Measurements from ENCODE around the gene SLC24A3.

DNA sequence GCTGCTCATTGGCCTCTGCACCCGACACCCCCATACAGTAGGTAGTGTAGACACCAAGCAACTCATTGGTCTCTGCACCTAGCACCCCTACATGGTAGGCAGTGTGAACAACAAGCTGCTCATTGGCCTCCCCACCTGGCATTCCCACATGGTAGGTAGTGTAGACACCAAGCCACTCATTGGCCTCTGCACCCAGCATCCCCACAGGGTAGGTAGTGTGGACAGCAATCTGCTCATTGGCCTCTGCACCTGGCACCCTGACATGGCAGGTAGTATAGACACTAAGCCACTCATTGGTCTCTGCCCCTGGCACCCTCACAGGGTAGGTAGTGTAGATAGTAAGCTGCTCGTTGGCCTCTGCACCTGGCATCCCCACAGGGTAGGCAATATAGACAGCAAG lies 226.0 kb downstream of the SLC24A3 start:
- no peak for TF ChIP-seq POLR2A (IDR thresholded peaks at IDR 0.05; ENCODE audit: extremely low read depth, insufficient read length)
- TF ChIP-seq, protein P1, sequence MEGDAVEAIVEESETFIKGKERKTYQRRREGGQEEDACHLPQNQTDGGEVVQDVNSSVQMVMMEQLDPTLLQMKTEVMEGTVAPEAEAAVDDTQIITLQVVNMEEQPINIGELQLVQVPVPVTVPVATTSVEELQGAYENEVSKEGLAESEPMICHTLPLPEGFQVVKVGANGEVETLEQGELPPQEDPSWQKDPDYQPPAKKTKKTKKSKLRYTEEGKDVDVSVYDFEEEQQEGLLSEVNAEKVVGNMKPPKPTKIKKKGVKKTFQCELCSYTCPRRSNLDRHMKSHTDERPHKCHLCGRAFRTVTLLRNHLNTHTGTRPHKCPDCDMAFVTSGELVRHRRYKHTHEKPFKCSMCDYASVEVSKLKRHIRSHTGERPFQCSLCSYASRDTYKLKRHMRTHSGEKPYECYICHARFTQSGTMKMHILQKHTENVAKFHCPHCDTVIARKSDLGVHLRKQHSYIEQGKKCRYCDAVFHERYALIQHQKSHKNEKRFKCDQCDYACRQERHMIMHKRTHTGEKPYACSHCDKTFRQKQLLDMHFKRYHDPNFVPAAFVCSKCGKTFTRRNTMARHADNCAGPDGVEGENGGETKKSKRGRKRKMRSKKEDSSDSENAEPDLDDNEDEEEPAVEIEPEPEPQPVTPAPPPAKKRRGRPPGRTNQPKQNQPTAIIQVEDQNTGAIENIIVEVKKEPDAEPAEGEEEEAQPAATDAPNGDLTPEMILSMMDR (IDR thresholded peaks at IDR 0.05; ENCODE audit: low read depth, low read length), result no peak
- TF ChIP-seq, protein P2, sequence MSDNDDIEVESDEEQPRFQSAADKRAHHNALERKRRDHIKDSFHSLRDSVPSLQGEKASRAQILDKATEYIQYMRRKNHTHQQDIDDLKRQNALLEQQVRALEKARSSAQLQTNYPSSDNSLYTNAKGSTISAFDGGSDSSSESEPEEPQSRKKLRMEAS (IDR thresholded peaks at IDR 0.05; ENCODE audit: low read depth, low read length), result no peak

Data from NB4 (cell line).